HG02610 (cell line): ENCODE data around the gene FRK.
A peak's percentile ranks its signal among the peaks of the same experiment; 100 is the strongest.
"Not testable (repeated sequence)": the region's sequence is repeated elsewhere in the genome, so short reads cannot be mapped to it uniquely, and the experiment has no call there.

Experiments
- ATAC-seq: cut with Tn5 transposase; IDR thresholded peaks from one replicate; pipeline ENCODE4 v1.9.1; 2021; ENCODE audit warnings: mild to moderate bottlenecking, moderate library complexity; ENCODE audit not compliant: unreplicated experiment

Gene FRK

GRCh38 chr6:116010386-116010785, 50.3 kb downstream of the FRK start:
- ATAC-seq: no peak

- ATAC-seq: peak; percentile 38
Measured at GRCh38 chr6:116008470-116009243, 52.0 kb downstream of the FRK start.

GRCh38 chr6:116004841-116005815, 55.6 kb downstream of the FRK start:
- ATAC-seq: no peak

- ATAC-seq: peak; percentile 91
Measured at GRCh38 chr6:116003668-116004067, 57.0 kb downstream of the FRK start.

- no peak for ATAC-seq
Measured at GRCh38 chr6:116002756-116003155, 57.9 kb downstream of the FRK start.

- ATAC-seq: no peak
Measured at GRCh38 chr6:115999235-115999634, 61.5 kb downstream of the FRK start.

GRCh38 chr6:115997990-115998585, 62.6 kb downstream of the FRK start:
- no peak for ATAC-seq

GRCh38 chr6:115986026-115986425, 74.7 kb downstream of the FRK start:
- ATAC-seq: no peak

- no peak for ATAC-seq
Measured at GRCh38 chr6:115984809-115985208, 75.9 kb downstream of the FRK start.

GRCh38 chr6:115983998-115984397, 76.7 kb downstream of the FRK start:
- ATAC-seq: no peak

- no peak for ATAC-seq
Measured at GRCh38 chr6:115982453-115982852, 78.2 kb downstream of the FRK start.

- ATAC-seq: no peak
Measured at GRCh38 chr6:115977220-115977619, 83.5 kb downstream of the FRK start.

GRCh38 chr6:115976321-115976870, 84.3 kb downstream of the FRK start:
- ATAC-seq: no peak

GRCh38 chr6:115972679-115973078, 88.0 kb downstream of the FRK start:
- no peak for ATAC-seq

GRCh38 chr6:115971785-115972184, 88.9 kb downstream of the FRK start:
- no peak for ATAC-seq

- no peak for ATAC-seq
Measured at GRCh38 chr6:115969930-115970273, 90.8 kb downstream of the FRK start.

- no peak for ATAC-seq
Measured at GRCh38 chr6:115969207-115969929, 91.3 kb downstream of the FRK start.

- not testable (repeated sequence) for ATAC-seq
Measured at GRCh38 chr6:115960286-115960685, 100.4 kb downstream of the FRK start.

GRCh38 chr6:115958958-115959357, 101.7 kb downstream of the FRK start:
- no peak for ATAC-seq

GRCh38 chr6:115954740-115955139, 106.0 kb downstream of the FRK start:
- ATAC-seq: no peak

GRCh38 chr6:115948751-115949150, 111.9 kb downstream of the FRK start:
- ATAC-seq: no peak
